Measurements from ENCODE around the gene TANGO2. TPM values are rescaled to one million over a fixed set of nuclear protein-coding genes. Genes with fewer than 3 reads are reported as not detected.

Gene TANGO2
- polyA plus RNA-seq, 1 donor from 2014 or later: 12.7 TPM

- TF ChIP-seq CTCF (IDR thresholded peaks at IDR 0.05; ENCODE audit: poor library complexity, severe bottlenecking) (no peak), REST (IDR thresholded peaks at IDR 0.05; ENCODE audit: borderline replicate concordance) (no peak), MXI1 (conservative IDR thresholded peaks at IDR 0.05; ENCODE audit: poor library complexity, severe bottlenecking) (no peak), RAD21 (conservative IDR thresholded peaks at IDR 0.05) (no peak), EP300 (conservative IDR thresholded peaks at IDR 0.05; ENCODE audit: poor library complexity, severe bottlenecking) (no peak), POLR2AphosphoS5 (IDR thresholded peaks at IDR 0.05) (no peak), SMC3 (conservative IDR thresholded peaks at IDR 0.05; ENCODE audit: poor library complexity) (no peak), EZH2 (IDR thresholded peaks at IDR 0.05; ENCODE audit: borderline replicate concordance, insufficient read depth, low read length, poor library complexity, severe bottlenecking) (no peak), TAF1 (IDR thresholded peaks at IDR 0.05; ENCODE audit: low read depth) (no peak)
- H2AFZ ChIP-seq (ENCODE audit: low read depth, low read length): no peak overlapping the region
- no peak overlapping the region for H3K9ac ChIP-seq (ENCODE audit: low read length)
- H3K4me3 ChIP-seq (ENCODE audit: low read length): no peak overlapping the region
- H3K4me2 ChIP-seq (ENCODE audit: low read length): no peak overlapping the region
- no peaks in the 10 kb centered on the region for H4K20me1 ChIP-seq (ENCODE audit: insufficient read depth)
- no peaks in the 10 kb centered on the region for H3K27me3 ChIP-seq (ENCODE audit: insufficient read depth, low read depth, low read length)
- H3K27ac ChIP-seq (ENCODE audit: low read length): no peak overlapping the region
- H3K36me3 ChIP-seq (ENCODE audit: insufficient read depth, low read length): no peaks in the 10 kb centered on the region
- H3K79me2 ChIP-seq (replicated peaks; ENCODE audit: insufficient read depth, low read length): no peaks in the 10 kb centered on the region
- no peaks in the 10 kb centered on the region for H3K9me3 ChIP-seq (ENCODE audit: low read length)
- no peaks in the 10 kb centered on the region for H3K9me2 ChIP-seq (ENCODE audit: insufficient read depth, low read length)
- no peaks in the 10 kb centered on the region for H3F3A ChIP-seq (ENCODE audit: insufficient read depth, low read length, poor library complexity, severe bottlenecking)
Measured at GRCh38 chr22:20044495-20045151, 23.7 kb downstream of the TANGO2 start.

- Histone ChIP-seq H3K9me2 (ENCODE audit: insufficient read depth, low read length) (no peaks in the 10 kb centered on the region), H3F3A (ENCODE audit: insufficient read depth, low read length, poor library complexity, severe bottlenecking) (no peaks in the 10 kb centered on the region), H4K20me1 (ENCODE audit: insufficient read depth) (no peaks in the 10 kb centered on the region), H3K36me3 (ENCODE audit: insufficient read depth, low read length) (no peaks in the 10 kb centered on the region), H3K4me2 (ENCODE audit: low read length) (no peak overlapping the region), H3K27ac (ENCODE audit: low read length) (no peak overlapping the region), H3K27me3 (ENCODE audit: insufficient read depth, low read depth, low read length) (no peaks in the 10 kb centered on the region), H3K4me3 (ENCODE audit: low read length) (no peak overlapping the region), H3K9me3 (ENCODE audit: low read length) (no peaks in the 10 kb centered on the region), H3K79me2 (replicated peaks; ENCODE audit: insufficient read depth, low read length) (no peaks in the 10 kb centered on the region), H2AFZ (ENCODE audit: low read depth, low read length) (no peak overlapping the region), H3K9ac (ENCODE audit: low read length) (no peak overlapping the region)
- TF ChIP-seq TAF1 (IDR thresholded peaks at IDR 0.05; ENCODE audit: low read depth) (no peak), SMC3 (conservative IDR thresholded peaks at IDR 0.05; ENCODE audit: poor library complexity) (no peak), EP300 (conservative IDR thresholded peaks at IDR 0.05; ENCODE audit: poor library complexity, severe bottlenecking) (no peak), RAD21 (conservative IDR thresholded peaks at IDR 0.05) (no peak), POLR2AphosphoS5 (IDR thresholded peaks at IDR 0.05) (no peak), EZH2 (IDR thresholded peaks at IDR 0.05; ENCODE audit: borderline replicate concordance, insufficient read depth, low read length, poor library complexity, severe bottlenecking) (no peak), CTCF (IDR thresholded peaks at IDR 0.05; ENCODE audit: poor library complexity, severe bottlenecking) (no peak), REST (IDR thresholded peaks at IDR 0.05; ENCODE audit: borderline replicate concordance) (no peak), MXI1 (conservative IDR thresholded peaks at IDR 0.05; ENCODE audit: poor library complexity, severe bottlenecking) (no peak)
Measured at GRCh38 chr22:20046730-20047129, 25.8 kb downstream of the TANGO2 start.

Measured in neural cell (in vitro differentiated cells).